Mononuclear cell (primary cell): ENCODE results near the gene ARCN1. TPM values are rescaled to one million over a fixed set of nuclear protein-coding genes. Genes with fewer than 3 reads are reported as not detected.

Source experiments
- H3K27me3 ChIP-seq: 2 replicates; pipeline ENCODE4 v1.6.0; 2011; ENCODE audit warnings: low read length, control low read depth; ENCODE audit not compliant: insufficient read depth
- H3K4me1 ChIP-seq: 2 replicates; pipeline ENCODE4 v1.5.1; 2011; ENCODE audit warnings: mild to moderate bottlenecking, low read length, control low read depth; ENCODE audit not compliant: insufficient read depth
- H3K4me3 ChIP-seq: 2 replicates; pipeline ENCODE4 v1.5.1; 2011; ENCODE audit warnings: mild to moderate bottlenecking, low read length, moderate library complexity
- H3K9me3 ChIP-seq: 2 replicates; pipeline ENCODE4 v1.5.1; 2011; ENCODE audit warnings: low read depth, mild to moderate bottlenecking, control low read depth, low read length
- total RNA-seq: library from RNA; depleted of rRNA; stranded (reverse); fragments of >200 nt; gene quantifications from one replicate; pipeline ENCODE4 v1.2.3, GENCODE V29; 2012

ARCN1 gene
- total RNA-seq, 1 donor: 109 TPM

- Histone ChIP-seq H3K4me3 (no peak overlapping the region), H3K4me1 (no peaks in the 10 kb centered on the region), H3K9me3 (no peaks in the 10 kb centered on the region), H3K27me3 (no peaks in the 10 kb centered on the region)
Measured at GRCh38 chr11:118631142-118631909, 59.1 kb downstream of the ARCN1 start.

DNA sequence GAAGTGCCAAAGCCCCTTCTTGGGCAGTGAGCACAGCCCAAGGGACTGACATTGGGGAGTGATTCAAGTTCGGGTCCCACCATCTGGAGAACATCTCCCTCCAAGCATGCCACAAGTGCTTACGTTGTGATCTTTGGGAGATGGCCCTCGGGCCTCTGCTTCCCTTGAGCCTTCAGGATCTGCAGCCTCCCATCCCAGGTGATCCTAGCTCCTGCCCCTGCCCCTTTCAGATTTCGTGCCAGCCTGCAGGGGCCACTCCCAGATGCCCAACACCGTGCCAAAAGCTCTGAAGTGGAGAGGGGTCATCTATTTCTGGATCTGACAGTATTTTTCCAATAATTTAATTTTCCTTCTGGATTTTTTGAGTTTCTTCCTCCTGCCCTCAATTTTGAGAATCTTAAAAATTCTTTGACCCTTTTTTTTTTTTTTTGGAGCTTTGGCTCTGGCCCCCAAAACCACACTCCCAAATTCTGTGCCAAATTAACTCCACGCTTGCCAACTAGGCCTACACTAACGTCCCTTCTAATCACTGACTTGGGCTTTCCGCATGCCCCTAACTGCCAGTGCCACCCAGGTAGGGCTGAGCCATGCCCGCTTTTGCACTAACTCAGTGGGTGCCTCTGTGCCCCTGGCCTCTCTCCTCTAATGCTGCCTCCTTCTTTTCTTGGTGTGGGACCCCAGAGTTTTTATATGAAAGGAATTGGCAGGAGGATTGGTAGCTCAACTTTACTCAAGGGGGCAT is 60.5 kb downstream of the ARCN1 start:
- H3K4me3 ChIP-seq: no peak overlapping the region
- H3K9me3 ChIP-seq: no peaks in the 10 kb centered on the region
- H3K27me3 ChIP-seq: no peaks in the 10 kb centered on the region
- no peaks in the 10 kb centered on the region for H3K4me1 ChIP-seq

DNA sequence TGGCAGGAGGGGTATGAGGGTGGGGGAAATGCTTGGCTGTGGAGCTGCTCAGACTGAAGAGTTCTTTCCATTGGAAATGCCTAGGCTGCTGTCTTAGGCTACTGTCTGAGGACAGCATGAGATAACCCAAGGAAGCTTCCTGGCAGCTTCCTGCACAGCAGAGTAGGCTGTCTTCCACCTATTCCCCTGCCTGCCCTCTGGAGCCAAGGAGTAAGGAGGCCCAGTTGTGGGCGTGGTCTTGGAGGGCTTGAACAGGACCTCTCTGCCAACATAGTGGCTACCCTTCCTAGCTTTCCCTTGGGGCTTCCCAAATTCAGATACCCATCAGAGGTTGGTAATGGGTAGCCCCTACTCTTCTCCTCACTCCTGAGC is 61.1 kb downstream of the ARCN1 start:
- no peaks in the 10 kb centered on the region for H3K4me1 ChIP-seq
- no peaks in the 10 kb centered on the region for H3K27me3 ChIP-seq
- H3K4me3 ChIP-seq: no peak overlapping the region
- no peaks in the 10 kb centered on the region for H3K9me3 ChIP-seq

GRCh38 chr11:118633979-118634378 is 61.8 kb downstream of the ARCN1 start:
- Histone ChIP-seq H3K4me1 (no peaks in the 10 kb centered on the region), H3K4me3 (no peak overlapping the region), H3K9me3 (no peaks in the 10 kb centered on the region), H3K27me3 (no peaks in the 10 kb centered on the region)

- Histone ChIP-seq H3K4me1 (no peaks in the 10 kb centered on the region), H3K4me3 (no peak overlapping the region)
Measured at GRCh38 chr11:118634431-118635236, 62.4 kb downstream of the ARCN1 start.

DNA sequence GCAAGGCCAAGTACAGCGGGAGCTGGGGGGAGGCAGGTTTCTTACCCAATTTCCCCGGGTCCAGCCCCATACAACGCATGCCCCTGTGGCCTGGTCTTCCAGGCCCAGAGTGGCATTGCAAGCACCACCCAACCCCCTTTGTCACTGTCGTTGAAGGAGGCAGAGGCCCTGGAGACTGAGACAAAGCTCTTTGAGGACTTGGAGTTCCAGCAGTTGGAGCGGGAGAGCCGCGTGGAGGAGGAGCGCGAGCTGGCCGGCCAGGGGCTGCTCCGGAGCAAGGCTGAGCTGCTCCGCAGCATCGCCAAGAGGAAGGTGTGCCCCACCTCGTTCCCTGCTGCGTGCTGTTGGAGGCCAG is 63.0 kb downstream of the ARCN1 start:
- no peaks in the 10 kb centered on the region for H3K27me3 ChIP-seq
- no peaks in the 10 kb centered on the region for H3K4me1 ChIP-seq
- H3K4me3 ChIP-seq: no peak overlapping the region
- no peaks in the 10 kb centered on the region for H3K9me3 ChIP-seq

More at GRCh38 chr11:118634431-118635236, 62.4 kb downstream of the ARCN1 start:
- Histone ChIP-seq H3K27me3 (no peaks in the 10 kb centered on the region), H3K9me3 (no peaks in the 10 kb centered on the region)

DNA sequence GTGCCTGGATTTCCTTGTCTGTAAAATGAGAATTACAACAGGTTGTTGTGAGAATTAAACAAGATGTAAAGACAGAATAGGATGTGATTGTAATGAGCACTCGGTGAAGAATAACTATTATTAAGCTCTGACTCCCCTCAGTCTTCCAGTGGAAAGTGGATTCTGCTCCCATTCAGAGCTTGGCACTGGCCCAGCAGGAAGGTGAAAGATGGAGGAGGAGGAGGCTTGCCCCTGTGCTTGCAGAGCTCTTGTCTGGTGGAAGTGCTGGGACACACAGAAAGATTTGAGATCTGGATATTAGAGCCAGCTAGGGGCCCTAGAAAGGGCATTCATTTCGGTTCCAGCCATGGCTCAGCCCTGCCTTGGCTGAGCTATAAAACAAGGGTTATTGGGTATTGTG is 63.4 kb downstream of the ARCN1 start:
- H3K27me3 ChIP-seq: no peaks in the 10 kb centered on the region
- no peaks in the 10 kb centered on the region for H3K4me1 ChIP-seq
- no peaks in the 10 kb centered on the region for H3K9me3 ChIP-seq
- H3K4me3 ChIP-seq: no peak overlapping the region

- Histone ChIP-seq H3K4me1 (no peaks in the 10 kb centered on the region), H3K4me3 (no peak overlapping the region), H3K9me3 (no peaks in the 10 kb centered on the region), H3K27me3 (no peaks in the 10 kb centered on the region)
Measured at GRCh38 chr11:118636569-118637290, 64.5 kb downstream of the ARCN1 start.

DNA sequence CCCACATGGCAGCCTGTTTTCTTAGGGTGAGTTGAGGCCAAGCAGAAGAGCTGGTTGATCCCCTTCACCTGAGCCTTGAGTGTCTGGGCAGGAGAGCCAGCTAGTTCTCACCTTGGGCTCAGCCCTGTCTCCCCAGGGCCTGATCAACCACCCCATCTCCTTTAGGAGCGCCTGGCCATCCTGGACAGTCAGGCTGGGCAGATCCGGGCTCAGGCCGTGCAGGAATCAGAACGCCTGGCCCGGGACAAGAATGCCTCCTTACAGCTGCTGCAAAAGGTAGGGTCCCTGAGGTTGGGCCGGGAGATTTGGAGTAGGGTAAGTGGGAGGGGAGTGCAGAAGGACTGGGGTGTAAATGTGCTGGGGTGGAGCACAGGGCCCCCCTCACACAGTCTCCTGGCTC is 66.5 kb downstream of the ARCN1 start:
- Histone ChIP-seq H3K27me3 (no peaks in the 10 kb centered on the region), H3K9me3 (no peaks in the 10 kb centered on the region), H3K4me3 (no peak overlapping the region), H3K4me1 (no peaks in the 10 kb centered on the region)

DNA sequence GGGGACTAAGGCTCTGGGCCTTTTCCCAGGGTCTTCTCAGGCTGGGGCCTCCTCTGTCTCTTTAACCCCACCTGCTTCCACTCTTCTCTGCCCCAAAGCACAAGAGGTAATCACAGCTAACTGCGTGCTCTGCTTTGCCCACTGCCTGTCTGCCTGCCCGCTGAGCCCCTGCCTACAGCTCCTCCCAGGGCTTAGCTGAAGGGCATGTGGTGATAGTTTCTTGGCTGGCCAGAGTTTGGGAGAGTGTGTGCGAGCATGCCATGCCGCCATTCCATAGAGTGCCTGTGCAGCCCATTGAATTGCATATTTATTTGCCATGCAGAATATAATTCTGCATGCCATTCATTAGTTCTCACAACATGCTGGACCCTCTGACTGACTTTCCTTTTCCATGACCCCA is 67.7 kb downstream of the ARCN1 start:
- no peaks in the 10 kb centered on the region for H3K9me3 ChIP-seq
- H3K27me3 ChIP-seq: no peaks in the 10 kb centered on the region
- no peaks in the 10 kb centered on the region for H3K4me1 ChIP-seq
- no peak overlapping the region for H3K4me3 ChIP-seq

DNA sequence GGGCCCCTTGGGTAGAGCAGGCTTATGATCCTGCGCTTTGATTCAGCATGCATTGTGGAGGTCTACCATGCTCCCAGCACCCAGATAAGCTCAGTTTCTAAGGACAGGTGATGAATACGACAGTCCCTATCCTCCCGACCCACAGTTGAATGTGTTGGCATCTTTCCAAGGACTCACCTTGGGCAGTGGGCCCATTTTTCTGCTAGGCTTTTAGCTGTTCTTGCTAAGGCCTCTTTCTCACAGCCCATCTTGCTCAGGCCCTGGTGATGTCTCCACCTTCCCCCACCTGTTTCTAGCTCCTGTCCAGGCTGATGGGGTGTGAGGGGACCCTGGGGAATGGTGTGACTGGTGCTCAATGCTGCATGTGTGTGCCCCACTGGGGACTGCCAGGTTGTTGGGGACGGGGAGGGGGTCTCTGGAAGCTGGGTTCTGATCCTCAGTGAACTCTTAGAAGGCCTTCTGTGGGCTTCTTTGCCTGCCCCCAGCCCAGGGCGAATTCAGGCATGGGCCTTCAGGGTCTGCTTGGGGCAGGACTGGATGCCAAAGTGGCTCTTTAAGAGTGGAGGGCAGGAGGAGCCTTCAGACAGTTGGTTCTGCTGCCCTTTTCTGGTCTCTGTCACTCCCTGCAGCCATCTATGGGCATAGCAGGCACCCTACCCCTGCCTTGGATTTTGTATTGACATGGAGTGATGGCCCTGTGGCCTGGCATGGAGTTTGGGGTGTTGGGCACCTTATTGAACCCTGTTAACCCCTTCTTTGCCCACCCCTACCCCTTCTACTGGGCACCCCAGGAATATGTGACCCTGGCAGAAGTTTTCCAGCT is 68.3 kb downstream of the ARCN1 start:
- Histone ChIP-seq H3K4me1 (no peaks in the 10 kb centered on the region), H3K9me3 (no peaks in the 10 kb centered on the region), H3K27me3 (no peaks in the 10 kb centered on the region), H3K4me3 (no peak overlapping the region)

DNA sequence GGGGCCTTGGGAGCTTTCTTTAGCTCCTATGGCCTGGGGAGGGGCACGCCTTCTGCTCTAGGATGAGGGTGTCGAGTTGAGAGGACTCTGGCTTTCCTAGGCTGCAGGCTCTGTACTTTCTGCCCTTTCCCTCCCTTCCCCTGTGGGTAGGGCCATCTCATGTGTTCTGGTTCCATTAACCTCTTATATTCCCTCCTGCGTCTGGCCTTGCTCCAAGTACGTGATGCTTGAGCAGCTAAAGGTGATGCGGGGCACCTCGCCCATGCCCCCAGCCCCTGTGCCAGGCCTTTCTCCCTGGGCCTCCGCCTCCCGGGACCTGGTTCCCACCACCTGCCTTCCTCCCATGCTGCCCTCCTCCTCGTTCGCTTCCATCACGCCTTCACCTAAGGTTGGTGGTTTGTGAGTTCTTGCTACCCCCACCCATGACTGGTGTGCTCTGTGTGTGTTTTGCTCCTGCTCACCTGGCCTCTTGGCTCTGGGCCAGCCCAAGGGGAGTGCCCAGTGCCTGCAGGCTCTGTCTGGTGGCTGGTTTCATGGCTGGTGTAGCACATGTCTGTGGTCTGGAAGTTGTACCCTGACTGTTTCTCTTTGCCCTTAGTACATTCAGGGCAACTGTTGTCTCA is 69.3 kb downstream of the ARCN1 start:
- H3K4me1 ChIP-seq: no peaks in the 10 kb centered on the region
- no peaks in the 10 kb centered on the region for H3K9me3 ChIP-seq
- no peak overlapping the region for H3K4me3 ChIP-seq
- no peaks in the 10 kb centered on the region for H3K27me3 ChIP-seq

DNA sequence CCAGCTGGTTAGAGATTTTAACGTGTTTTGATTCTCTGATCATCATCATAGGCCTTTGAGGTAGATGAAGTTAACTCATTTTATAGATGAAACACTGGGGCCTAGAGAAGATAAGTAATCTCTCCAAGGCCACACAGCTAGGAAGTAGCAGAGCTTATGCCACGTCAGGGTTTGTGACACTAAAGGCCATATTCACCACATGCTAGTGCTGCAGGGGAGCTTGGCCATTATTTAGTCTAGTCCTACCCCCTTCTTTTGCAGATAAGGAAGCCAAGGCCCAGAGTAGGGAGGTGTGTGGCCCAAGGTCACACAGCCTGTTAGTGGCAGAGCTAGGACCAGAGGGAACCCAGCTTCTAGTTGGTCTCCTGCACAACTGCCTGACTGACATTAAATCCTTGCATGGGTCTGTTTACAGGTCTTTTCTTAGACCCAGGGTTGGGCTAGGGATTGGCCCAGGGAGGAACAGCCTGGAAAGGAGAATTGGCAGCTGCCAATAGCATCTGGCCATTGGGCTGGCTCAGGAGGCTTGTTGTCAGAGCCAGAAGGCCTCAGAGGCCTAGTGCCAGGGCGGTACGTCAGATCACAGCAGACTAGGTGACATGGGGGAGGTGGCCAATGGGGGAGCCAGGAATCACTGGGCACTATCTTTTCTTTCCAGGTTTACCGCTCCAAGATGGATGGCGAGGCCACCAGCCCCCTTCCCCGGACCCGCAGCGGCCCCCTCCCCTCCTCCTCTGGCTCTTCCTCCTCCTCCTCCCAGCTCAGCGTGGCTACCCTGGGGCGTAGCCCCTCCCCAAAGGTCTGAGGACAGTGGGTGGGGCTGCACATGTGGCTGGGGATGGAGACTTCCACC is 71.2 kb downstream of the ARCN1 start:
- no peaks in the 10 kb centered on the region for H3K9me3 ChIP-seq
- H3K4me1 ChIP-seq: no peaks in the 10 kb centered on the region
- H3K4me3 ChIP-seq: no peak overlapping the region

More for the DNA sequence above, 71.2 kb downstream of the ARCN1 start:
- no peaks in the 10 kb centered on the region for H3K27me3 ChIP-seq
